ENCODE data around the gene TRAPPC12.

DNA sequence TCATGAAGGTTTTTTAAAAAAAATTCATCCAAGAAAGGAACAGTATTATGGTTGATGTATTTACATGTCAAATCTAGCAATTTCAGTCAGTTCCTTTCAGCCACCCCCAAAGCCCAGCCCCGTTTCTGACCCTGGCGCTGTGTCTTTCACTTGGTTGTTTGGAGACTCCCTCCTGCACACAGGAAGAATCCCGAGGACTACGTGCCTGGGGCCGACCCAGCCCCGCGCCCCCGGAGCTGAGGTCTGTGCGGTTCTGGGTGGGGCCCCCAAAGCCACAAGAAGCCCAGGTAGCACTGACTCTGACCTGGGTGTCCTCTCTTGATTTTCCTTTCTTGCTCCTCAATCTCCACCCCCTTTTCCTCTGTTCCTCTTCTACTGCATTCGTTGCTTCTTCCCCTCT lies 49.1 kb downstream of the TRAPPC12 start:
- TF ChIP-seq, protein P1, sequence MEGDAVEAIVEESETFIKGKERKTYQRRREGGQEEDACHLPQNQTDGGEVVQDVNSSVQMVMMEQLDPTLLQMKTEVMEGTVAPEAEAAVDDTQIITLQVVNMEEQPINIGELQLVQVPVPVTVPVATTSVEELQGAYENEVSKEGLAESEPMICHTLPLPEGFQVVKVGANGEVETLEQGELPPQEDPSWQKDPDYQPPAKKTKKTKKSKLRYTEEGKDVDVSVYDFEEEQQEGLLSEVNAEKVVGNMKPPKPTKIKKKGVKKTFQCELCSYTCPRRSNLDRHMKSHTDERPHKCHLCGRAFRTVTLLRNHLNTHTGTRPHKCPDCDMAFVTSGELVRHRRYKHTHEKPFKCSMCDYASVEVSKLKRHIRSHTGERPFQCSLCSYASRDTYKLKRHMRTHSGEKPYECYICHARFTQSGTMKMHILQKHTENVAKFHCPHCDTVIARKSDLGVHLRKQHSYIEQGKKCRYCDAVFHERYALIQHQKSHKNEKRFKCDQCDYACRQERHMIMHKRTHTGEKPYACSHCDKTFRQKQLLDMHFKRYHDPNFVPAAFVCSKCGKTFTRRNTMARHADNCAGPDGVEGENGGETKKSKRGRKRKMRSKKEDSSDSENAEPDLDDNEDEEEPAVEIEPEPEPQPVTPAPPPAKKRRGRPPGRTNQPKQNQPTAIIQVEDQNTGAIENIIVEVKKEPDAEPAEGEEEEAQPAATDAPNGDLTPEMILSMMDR (IDR thresholded peaks at IDR 0.05; ENCODE audit: poor library complexity, severe bottlenecking): no peak
- no peak for TF ChIP-seq EZH2 (IDR thresholded peaks at IDR 0.05; ENCODE audit: borderline replicate concordance, insufficient read depth, low read length, poor library complexity, severe bottlenecking)
- TF ChIP-seq POLR2AphosphoS5 (IDR thresholded peaks at IDR 0.05): no peak
- TF ChIP-seq TAF1 (IDR thresholded peaks at IDR 0.05; ENCODE audit: low read depth): no peak
- no peak for TF ChIP-seq EP300 (conservative IDR thresholded peaks at IDR 0.05; ENCODE audit: poor library complexity, severe bottlenecking)
- TF ChIP-seq, protein P2, sequence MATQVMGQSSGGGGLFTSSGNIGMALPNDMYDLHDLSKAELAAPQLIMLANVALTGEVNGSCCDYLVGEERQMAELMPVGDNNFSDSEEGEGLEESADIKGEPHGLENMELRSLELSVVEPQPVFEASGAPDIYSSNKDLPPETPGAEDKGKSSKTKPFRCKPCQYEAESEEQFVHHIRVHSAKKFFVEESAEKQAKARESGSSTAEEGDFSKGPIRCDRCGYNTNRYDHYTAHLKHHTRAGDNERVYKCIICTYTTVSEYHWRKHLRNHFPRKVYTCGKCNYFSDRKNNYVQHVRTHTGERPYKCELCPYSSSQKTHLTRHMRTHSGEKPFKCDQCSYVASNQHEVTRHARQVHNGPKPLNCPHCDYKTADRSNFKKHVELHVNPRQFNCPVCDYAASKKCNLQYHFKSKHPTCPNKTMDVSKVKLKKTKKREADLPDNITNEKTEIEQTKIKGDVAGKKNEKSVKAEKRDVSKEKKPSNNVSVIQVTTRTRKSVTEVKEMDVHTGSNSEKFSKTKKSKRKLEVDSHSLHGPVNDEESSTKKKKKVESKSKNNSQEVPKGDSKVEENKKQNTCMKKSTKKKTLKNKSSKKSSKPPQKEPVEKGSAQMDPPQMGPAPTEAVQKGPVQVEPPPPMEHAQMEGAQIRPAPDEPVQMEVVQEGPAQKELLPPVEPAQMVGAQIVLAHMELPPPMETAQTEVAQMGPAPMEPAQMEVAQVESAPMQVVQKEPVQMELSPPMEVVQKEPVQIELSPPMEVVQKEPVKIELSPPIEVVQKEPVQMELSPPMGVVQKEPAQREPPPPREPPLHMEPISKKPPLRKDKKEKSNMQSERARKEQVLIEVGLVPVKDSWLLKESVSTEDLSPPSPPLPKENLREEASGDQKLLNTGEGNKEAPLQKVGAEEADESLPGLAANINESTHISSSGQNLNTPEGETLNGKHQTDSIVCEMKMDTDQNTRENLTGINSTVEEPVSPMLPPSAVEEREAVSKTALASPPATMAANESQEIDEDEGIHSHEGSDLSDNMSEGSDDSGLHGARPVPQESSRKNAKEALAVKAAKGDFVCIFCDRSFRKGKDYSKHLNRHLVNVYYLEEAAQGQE (IDR thresholded peaks at IDR 0.05; ENCODE audit: borderline replicate concordance): no peak
